Astrocyte (in vitro differentiated cells and primary cell): ENCODE results near the gene TCF7L2. TPM values are rescaled to one million over a fixed set of nuclear protein-coding genes. Genes with fewer than 3 reads are reported as not detected.

ENCODE experiments used
- DNase-seq: peaks from one replicate; pipeline ENCODE4 v3.0.0-alpha.2; 2010; ENCODE audit warnings: low read depth
- FAIRE-seq: peaks from 2 replicates; lab custom pipeline; 2011; peaks lifted over from hg19 to GRCh38; lab: Jason Lieb, UNC
- H2AFZ ChIP-seq: 2 replicates; pipeline ENCODE4 v1.6.0; 2012; ENCODE audit warnings: low read depth, low read length, inconsistent platforms
- H3K27ac ChIP-seq: 2 replicates; pipeline ENCODE4 v1.5.1; 2011; ENCODE audit warnings: low read depth, low read length, inconsistent platforms
- H3K27me3 ChIP-seq: 2 replicates; pipeline ENCODE4 v1.6.0; 2011; ENCODE audit warnings: low read length, inconsistent platforms; ENCODE audit not compliant: insufficient read depth
- H3K36me3 ChIP-seq: 2 replicates; pipeline ENCODE4 v1.5.1; 2011; ENCODE audit warnings: low read length, inconsistent platforms; ENCODE audit not compliant: insufficient read depth
- H3K4me1 ChIP-seq: 2 replicates; pipeline ENCODE4 v1.5.1; 2011; ENCODE audit warnings: low read length, inconsistent platforms; ENCODE audit not compliant: insufficient read depth
- H3K4me2 ChIP-seq: 2 replicates; pipeline ENCODE4 v1.6.0; 2012; ENCODE audit warnings: low read length, inconsistent platforms
- H3K4me3 ChIP-seq: 2 replicates; pipeline ENCODE4 v1.5.1; 2011; ENCODE audit warnings: low read depth, mild to moderate bottlenecking, low read length, inconsistent platforms; ENCODE audit not compliant: insufficient read depth
- H3K79me2 ChIP-seq: 2 replicates; pipeline ENCODE4 v1.6.0; 2012; ENCODE audit warnings: mild to moderate bottlenecking, low read length, inconsistent platforms; ENCODE audit not compliant: insufficient read depth
- H3K9ac ChIP-seq: 2 replicates; pipeline ENCODE4 v1.6.0; 2012; ENCODE audit warnings: mild to moderate bottlenecking, low read length, inconsistent platforms
- H3K9me3 ChIP-seq: 2 replicates; pipeline ENCODE4 v1.5.1; 2012; ENCODE audit warnings: low read depth, mild to moderate bottlenecking, low read length, inconsistent platforms; ENCODE audit not compliant: insufficient read depth
- H4K20me1 ChIP-seq: 2 replicates; pipeline ENCODE4 v1.6.0; 2012; ENCODE audit warnings: low read length, inconsistent platforms; ENCODE audit not compliant: insufficient read depth
- H3K27ac Mint-ChIP-seq: one replicate; pipeline ENCODE4 v1.8.0; 2021; ENCODE audit warnings: mild to moderate bottlenecking, mixed read lengths; ENCODE audit not compliant: unreplicated experiment
- H3K27me3 Mint-ChIP-seq: one replicate; pipeline ENCODE4 v1.8.0; 2021; ENCODE audit warnings: low read depth, mixed read lengths; ENCODE audit not compliant: unreplicated experiment
- H3K36me3 Mint-ChIP-seq: one replicate; pipeline ENCODE4 v1.8.0; 2021; ENCODE audit warnings: low read depth, mixed read lengths; ENCODE audit not compliant: unreplicated experiment
- H3K4me1 Mint-ChIP-seq: one replicate; pipeline ENCODE4 v1.8.0; 2021; ENCODE audit warnings: low read depth, mixed read lengths; ENCODE audit not compliant: unreplicated experiment
- H3K4me3 Mint-ChIP-seq: one replicate; pipeline ENCODE4 v1.8.0; 2021; ENCODE audit warnings: mild to moderate bottlenecking, moderate library complexity, mixed read lengths; ENCODE audit not compliant: unreplicated experiment
- H3K9me3 Mint-ChIP-seq: one replicate; pipeline ENCODE4 v1.8.0; 2021; ENCODE audit warnings: mild to moderate bottlenecking, mixed read lengths; ENCODE audit not compliant: unreplicated experiment
- CTCF ChIP-seq: IDR thresholded peaks from 2 replicates; pipeline ENCODE4 v1.5.1; 2011; ENCODE audit warnings: low read depth, mild to moderate bottlenecking, inconsistent platforms, low read length, moderate library complexity; ENCODE audit not compliant: insufficient read depth
- EZH2 ChIP-seq: IDR thresholded peaks from 2 replicates; pipeline ENCODE4 v1.6.1; 2012; ENCODE audit warnings: mild to moderate bottlenecking, low read length, inconsistent platforms; ENCODE audit not compliant: insufficient read depth
- total RNA-seq: library from RNA; stranded (reverse); gene quantifications from 2 replicates; pipeline ENCODE4 v1.2.1, GENCODE V29; 2021

Gene TCF7L2
- total RNA-seq, 1 donor from 2014 or later = 52.4 TPM

- no peak overlapping the region for H2AFZ ChIP-seq
- no peak overlapping the region for H3K4me3 Mint-ChIP-seq
- TF ChIP-seq EZH2 (no peak), CTCF (no peak)
- H3K36me3 ChIP-seq = no peaks in the 10 kb centered on the region
- H4K20me1 ChIP-seq = peaks cover 72% of the 10 kb centered on the region
- H3K36me3 Mint-ChIP-seq = peaks cover 20% of the 10 kb centered on the region
- DNase-seq (no peak), FAIRE-seq (no peak)
- H3K9ac ChIP-seq = no peak overlapping the region
- H3K4me2 ChIP-seq = no peak overlapping the region
- no peaks in the 10 kb centered on the region for H3K27me3 ChIP-seq
- no peak overlapping the region for H3K27ac Mint-ChIP-seq
- peaks cover 44% of the 10 kb centered on the region for H3K4me1 Mint-ChIP-seq
- H3K4me1 ChIP-seq = no peaks in the 10 kb centered on the region
- H3K79me2 ChIP-seq = peaks cover 63% of the 10 kb centered on the region
- H3K27ac ChIP-seq = no peak overlapping the region
- no peaks in the 10 kb centered on the region for H3K9me3 Mint-ChIP-seq
- no peaks in the 10 kb centered on the region for H3K27me3 Mint-ChIP-seq
- H3K9me3 ChIP-seq = no peaks in the 10 kb centered on the region
- H3K4me3 ChIP-seq = no peak overlapping the region
Observed at GRCh38 chr10:113036619-113037018, 86.6 kb downstream of the TCF7L2 start.

DNA sequence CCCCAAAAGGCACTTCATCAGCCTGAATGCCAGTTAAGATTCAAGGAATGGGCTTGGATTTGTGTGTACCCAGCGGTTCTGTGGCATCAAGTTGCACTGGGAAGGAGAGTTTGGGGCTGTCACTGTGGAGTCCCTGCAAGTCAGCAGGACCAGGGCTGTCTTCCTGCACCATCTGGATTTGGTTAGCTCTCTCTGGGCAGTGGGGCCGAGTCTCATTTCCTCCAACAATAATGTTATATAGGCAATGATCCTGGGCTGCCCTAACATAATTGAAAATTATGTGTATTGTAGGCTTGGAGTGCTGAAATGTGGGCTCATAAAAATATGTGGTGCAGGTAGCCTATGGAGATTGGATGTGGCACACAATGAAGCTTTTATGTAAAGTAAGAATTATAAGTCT, 87.2 kb downstream of the TCF7L2 start:
- DNase-seq (no peak), FAIRE-seq (no peak)
- H3K79me2 ChIP-seq = peaks cover 57% of the 10 kb centered on the region
- H3K27me3 Mint-ChIP-seq = no peaks in the 10 kb centered on the region
- H2AFZ ChIP-seq = no peak overlapping the region
- TF ChIP-seq EZH2 (no peak), CTCF (no peak)
- H3K36me3 ChIP-seq = no peaks in the 10 kb centered on the region
- peaks cover 47% of the 10 kb centered on the region for H3K4me1 Mint-ChIP-seq
- H3K27ac ChIP-seq = no peak overlapping the region
- peaks cover 22% of the 10 kb centered on the region for H3K36me3 Mint-ChIP-seq
- H3K9me3 ChIP-seq = no peaks in the 10 kb centered on the region
- peaks cover 68% of the 10 kb centered on the region for H4K20me1 ChIP-seq
- no peak overlapping the region for H3K9ac ChIP-seq
- no peak overlapping the region for H3K4me2 ChIP-seq
- H3K4me3 ChIP-seq = no peak overlapping the region
- H3K27me3 ChIP-seq = no peaks in the 10 kb centered on the region
- no peak overlapping the region for H3K27ac Mint-ChIP-seq
- no peaks in the 10 kb centered on the region for H3K4me1 ChIP-seq
- no peaks in the 10 kb centered on the region for H3K9me3 Mint-ChIP-seq
- H3K4me3 Mint-ChIP-seq = no peak overlapping the region

GRCh38 chr10:113038183-113038582, 88.1 kb downstream of the TCF7L2 start:
- Mint-ChIP-seq H3K4me3 (no peak overlapping the region), H3K36me3 (peaks cover 25% of the 10 kb centered on the region), H3K27ac (no peak overlapping the region), H3K9me3 (no peaks in the 10 kb centered on the region), H3K27me3 (no peaks in the 10 kb centered on the region), H3K4me1 (peaks cover 53% of the 10 kb centered on the region)
- Histone ChIP-seq H4K20me1 (peaks cover 71% of the 10 kb centered on the region), H3K4me1 (no peaks in the 10 kb centered on the region), H3K4me3 (no peak overlapping the region), H3K79me2 (peaks cover 59% of the 10 kb centered on the region), H3K9ac (no peak overlapping the region), H3K27ac (no peak overlapping the region), H3K9me3 (no peaks in the 10 kb centered on the region), H3K27me3 (no peaks in the 10 kb centered on the region), H3K4me2 (no peak overlapping the region), H2AFZ (no peak overlapping the region), H3K36me3 (no peaks in the 10 kb centered on the region)
- TF ChIP-seq EZH2 = no peak
- TF ChIP-seq CTCF = no peak
- FAIRE-seq (no peak), DNase-seq (no peak)
